Astrocyte of the hippocampus (primary cell): ENCODE results near the gene DDX19B.

Source experiments
- DNase-seq: peaks from one replicate; pipeline ENCODE4 v3.0.0; 2011; ENCODE audit warnings: low read depth, low spot score

Gene DDX19B

DNA sequence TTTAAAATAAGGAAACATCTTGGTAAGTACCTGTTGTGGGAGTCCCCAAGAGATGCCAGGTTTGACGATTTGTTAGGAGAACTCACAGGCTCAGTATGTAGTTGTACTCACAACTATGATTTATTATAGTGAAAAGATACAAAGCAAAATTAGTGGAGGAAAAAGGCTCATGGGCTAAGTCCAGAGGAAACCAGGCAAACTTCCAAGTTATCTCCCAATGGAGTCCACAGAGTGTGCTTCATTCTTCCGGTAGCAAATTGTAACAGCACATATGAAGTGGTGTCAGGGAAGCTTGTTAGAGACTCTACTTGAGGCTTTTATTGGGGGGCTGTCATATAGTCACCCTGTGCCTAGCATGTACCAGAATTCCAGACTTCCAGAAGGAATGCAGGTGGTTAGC is 50.0 kb downstream of the DDX19B start:
- no peak for DNase-seq

DNA sequence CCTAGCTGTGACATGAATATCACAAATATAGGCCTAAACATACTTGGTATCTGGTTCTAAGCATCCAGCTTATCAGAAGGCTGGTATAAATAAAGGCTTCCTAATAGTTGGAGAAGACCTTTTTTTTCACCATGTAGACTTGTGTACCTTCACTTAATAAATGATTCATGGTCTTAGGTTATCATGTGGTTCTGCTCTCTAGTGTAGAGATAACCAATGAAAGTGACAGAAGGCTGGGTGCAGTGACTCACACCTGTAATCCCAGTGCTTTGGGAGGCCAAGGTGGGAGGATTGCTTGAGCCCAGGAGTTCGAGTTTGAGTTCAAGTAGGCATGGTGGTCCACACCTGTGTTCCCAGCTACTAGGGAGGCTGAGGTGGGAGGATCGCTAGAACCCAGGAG is 50.8 kb downstream of the DDX19B start:
- DNase-seq = no peak

DNA sequence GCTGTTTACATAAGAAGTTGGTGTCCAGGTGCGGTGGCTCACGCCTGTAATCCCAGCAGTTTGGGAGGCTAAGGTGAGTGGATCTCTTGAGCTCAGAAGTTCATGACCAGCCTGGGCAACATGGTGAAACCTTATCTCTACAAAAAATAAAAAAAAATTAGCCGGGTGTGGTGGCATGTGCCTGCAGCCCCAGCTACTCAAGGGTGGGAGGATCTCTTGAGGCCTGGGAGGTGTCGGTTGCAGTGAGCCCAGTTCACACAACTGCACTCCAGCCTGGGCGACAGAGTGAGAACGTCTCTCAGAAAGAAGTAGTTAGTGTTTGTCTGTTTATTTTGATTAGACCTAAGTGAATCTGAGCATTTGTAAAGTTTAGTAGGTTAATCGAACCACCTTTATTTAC is 60.6 kb downstream of the DDX19B start:
- DNase-seq = no peak

DNA sequence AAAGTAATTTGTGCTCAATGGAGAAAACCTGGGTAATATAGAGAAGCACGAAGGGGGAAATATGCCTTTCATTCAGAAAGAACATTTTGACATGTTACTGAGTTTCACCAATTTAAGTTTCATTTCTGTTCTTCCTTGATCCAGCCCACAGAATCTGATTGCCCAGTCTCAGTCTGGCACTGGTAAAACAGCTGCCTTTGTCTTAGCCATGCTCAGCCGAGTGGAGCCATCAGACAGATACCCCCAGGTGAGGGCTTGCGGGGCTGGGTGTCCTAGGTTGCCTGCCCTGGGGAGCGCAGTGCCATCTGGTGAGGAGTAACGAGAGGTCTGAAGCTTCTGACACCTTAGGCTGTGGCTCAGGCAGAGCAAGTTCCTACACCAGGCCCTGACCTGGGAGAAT is 65.4 kb downstream of the DDX19B start:
- DNase-seq = no peak

DNA sequence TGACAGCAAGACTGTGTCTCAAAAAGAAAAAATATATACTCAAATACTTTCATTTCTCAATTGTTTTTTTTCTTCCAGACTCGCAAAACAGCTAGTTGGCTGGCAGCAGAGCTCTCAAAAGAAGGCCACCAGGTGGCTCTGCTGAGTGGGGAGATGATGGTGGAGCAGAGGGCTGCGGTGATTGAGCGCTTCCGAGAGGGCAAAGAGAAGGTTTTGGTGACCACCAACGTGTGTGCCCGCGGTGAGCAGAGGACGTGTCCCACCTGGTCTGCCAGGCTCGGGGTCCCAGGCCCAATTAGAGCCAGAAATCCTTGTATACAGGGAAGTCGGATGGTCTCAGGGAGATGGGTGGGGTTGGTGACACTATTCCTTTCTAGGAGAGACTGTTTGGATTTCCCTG is 71.2 kb downstream of the DDX19B start:
- peak; percentile 41 for DNase-seq

DNA sequence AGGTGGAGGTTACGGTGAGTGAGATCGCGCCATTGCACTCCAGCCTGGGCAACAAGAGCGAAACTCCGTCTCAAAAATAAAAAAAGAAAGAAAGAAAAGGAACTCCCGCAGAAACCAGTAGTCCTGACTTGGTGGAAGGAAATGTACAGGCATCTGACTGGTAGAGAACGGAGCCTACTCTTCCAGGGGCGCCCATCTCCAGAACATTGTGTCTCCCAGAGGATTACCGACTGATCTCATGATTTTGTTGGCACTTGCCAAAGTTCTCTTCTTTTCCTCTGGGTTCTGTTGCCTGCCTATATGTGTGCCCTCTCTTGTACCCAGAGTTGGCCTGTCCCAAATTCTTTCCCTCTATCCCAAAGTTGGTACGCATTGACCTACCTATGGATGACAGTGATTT is 71.9 kb downstream of the DDX19B start:
- DNase-seq = no peak

DNA sequence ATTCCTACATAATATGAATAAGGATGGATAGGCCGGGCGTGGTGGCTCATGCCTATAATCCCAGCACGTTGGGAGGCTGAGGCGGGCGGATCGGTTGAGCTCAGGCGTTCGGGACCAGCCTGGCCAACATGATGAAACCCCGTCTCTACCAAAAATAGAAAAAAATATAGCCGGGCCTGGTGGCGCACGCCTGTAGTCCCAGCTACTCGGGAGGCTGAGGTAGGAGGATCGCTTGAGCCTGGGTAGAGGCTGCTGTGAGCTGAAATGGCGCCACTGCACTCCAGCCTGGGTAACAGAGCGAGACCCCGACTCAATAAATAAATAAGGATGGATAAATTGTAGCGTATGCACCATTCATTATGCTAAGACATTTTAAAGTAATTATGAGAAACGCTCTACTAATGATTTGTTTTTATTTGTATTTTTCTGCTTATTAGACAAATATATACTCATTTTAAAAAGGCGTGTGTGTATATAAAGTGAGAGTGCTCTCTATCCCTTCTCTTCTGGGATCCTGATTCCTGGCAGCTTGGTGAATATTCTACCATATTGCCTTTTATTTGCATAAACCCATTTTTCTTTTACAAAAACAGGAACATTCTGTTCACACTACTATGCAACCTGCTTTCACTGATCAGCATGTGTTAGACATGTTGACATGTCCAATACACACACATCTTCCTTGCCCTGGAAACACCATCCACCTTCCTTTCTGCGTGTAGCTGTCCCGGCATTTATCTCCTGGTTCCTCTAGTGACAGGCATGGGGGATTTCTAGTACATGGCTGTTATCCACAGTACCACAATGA is 74.1 kb downstream of the DDX19B start:
- DNase-seq = no peak

DNA sequence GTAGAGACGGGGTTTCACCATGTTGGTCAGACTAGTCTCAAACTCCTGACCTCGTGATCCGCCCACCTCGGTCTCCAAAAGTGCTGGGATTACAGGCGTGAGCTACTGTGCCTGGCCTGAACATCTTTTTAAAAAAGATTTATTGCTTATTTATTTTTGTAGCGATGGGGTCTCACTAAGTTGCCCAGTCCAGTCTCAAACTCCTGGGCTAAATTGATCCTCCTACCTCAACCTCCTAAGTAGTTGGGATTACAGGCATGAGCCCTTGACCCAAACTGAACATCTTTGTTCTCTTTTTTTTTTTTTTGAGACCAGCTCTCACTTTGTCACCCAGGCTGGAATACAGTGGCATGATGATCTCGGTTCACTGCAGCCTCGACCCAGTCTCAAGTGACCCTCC is 75.2 kb downstream of the DDX19B start:
- DNase-seq = no peak

DNA sequence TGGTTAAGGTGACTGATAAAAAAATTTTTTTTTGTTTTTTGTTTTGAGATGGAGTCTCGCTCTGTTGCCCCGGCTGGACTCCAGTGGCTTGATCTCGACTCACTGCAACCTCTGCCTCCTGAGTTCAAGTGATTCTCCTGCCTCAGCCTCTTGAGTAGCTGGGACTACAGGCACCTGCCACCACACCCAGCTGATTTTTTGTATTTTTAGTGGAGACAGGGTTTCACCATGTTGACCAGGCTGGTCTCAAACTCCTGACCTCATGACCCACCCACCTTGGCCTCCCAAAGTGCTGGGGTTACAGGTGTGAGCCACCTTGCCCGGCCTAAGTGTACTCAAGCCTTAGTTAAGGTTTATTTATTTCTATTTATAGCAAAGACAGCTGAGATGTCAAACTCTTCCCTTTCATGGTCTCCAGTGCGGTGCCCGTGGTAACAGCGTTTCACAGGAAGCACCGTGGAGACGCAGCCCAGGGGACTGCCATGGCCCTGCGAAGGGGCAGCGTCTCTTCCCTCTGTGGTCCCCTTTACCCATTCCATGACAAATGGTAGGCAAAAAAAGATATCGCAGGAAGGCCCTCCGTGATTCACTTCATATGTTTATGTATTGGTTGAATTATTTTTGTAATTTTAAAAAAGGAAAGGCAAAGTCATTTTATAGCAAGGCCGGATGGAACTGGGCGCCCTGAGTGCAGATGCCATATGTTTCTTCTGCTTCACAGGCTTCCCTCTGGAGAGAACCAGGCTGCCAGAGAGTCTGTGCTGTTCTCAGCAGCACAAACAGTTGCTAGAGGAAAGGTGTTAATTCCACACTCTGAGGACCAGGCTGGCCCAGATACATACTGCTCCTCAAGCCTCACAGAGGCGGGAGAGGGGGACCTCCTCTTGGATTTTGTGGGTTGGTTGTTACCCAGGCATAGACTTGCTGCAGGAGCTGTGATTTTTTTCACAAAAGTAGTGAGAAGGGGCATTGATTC is 76.9 kb downstream of the DDX19B start:
- no peak for DNase-seq

DNA sequence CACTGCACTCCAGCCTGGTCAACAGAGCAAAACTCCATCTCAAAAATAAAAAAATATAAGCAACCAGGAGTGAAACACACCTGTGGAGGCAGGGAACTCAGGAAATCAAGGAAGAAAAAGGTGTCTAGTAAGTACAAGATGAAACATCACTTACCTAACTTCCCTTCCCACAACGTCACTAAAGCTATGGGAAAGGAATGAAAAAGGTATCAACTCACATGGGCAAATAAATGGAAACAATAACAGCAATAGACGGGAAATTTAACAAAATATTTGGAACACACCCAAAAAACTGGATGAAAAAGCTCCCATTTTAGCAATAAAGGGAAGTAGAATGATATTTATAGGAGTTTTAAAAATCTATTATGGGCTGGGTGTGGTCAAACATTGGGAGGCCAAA is 78.8 kb downstream of the DDX19B start:
- no peak for DNase-seq

DNA sequence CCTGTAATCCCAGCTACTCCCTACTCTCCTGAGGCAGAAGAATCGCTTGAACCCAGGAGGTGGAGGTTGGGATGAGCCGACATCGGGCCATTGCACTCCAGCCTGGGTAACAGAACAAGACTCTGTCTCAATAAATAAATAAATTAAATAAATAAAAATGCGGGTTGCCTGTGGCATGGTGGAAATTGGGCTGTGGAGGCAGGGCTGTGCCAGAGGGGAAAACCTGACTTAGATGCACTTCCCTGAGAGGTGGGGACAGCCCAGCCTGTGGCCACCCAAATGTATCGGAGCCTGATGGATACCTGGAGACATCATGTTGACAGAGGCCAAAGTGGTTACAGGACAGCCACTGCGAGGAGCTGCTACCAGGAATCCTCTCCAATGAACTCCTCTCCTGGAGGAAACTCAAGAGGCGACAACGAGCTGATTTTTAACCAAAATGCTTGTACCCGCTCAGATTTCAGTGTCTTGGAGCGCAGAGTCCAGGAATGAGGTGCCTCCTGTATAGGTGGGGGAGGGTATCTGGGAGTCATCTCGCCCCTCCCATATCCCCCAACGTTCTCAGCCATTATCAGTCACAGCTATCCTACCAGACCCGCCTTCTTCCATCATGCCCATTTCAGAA is 80.0 kb downstream of the DDX19B start:
- no peak for DNase-seq

DNA sequence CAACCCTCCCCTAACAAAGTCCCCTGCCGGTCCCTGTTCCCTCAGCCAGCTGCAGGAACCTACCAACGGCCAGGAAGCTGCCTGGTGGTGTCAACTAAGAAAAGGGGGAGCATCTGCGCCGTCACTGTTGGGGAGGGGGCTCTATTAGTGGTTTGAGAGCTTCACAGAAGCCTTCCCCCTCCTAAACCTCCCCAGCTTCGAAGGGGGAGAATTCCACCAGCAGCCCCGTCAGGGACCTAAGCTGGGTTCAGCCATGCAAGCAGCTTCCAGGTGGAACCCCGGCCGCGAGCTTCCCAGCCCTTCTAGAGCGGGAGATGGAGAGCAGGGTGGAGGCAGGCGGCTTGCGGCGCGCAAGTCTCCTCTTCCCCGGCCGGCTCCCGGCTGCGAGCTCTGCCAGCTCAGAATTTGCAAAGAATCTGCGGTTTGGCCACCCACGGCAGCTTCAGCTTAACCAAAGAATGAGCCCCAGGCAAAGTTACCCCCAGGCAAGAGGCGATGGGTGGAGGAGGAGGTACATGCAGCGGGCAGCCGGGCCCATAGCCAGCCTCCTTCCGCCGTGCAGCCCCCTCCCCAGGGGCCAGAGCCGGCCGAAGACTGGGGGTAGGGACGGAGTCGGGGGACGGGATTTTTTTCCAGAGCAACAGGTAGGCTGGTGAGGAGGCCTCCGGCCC is 81.4 kb downstream of the DDX19B start:
- peak; percentile 97 for DNase-seq

DNA sequence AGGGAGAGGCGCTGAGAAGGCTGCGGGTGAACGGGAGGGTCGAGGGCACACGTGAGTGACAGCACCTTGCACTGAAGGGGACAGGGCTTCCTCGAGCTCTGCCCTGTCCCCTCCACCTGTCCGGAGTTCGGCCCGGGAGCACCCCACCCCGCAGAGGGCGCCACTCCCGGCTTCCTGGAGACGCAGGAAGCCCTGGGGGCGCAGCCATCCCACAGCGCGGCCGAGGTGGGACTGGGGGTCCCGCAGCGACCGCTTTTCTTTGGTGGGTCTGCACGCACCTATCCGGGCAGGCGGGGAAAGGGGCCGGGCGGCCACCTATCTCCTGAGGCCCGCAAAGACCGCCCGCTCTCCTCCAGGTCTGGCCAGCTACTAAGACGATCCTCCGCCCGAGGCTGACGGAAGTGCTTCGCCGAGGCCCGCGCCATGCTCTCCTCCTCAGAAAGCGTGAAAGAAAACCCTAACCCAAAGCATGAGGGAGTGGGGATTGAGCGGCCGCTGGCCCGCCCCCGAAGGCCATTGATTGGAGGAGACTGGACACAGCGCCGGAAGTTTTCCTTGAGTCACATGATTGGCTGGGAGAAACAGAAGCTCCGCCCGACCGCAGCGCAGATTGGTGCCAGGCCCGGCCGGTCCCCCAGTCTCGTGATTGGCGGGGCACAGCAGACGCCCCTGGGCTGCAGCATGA is 82.1 kb downstream of the DDX19B start:
- DNase-seq = peak; percentile 99

DNA sequence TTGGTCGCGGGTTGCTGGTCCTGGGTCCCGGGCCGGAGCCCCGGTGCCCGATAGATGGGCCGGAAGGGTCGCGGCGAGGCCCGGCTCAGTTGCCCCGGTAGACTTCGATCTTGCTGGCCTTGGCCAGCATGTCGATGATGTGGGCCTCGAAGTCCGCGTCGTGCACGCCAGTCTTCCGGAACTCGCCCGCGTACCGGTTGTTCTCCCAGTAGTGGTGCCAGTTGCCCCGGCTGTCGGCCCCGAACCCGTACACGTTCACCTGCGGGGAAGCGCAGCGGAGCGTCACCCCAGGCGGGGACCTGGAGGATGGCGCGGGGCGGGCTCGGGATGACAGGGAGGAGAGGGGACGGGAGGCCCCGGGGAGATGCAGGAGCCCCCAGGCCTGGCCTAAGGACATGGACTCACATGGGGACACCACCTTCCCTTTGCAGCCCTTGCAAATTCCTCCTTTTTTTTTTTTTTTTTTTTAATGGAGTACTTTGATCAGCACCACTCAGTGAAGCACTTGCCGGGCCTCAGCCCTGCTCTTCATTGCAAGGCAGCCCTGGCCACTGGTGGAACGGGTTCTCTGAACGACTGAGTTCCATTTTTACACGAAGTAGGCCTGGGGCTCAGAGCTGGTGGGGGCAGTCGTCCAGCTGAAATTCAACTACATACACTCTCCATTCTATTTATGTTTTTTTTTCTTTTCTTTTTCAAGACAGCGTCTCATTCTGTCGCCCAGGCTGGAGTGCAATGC is 82.8 kb downstream of the DDX19B start:
- no peak for DNase-seq

DNA sequence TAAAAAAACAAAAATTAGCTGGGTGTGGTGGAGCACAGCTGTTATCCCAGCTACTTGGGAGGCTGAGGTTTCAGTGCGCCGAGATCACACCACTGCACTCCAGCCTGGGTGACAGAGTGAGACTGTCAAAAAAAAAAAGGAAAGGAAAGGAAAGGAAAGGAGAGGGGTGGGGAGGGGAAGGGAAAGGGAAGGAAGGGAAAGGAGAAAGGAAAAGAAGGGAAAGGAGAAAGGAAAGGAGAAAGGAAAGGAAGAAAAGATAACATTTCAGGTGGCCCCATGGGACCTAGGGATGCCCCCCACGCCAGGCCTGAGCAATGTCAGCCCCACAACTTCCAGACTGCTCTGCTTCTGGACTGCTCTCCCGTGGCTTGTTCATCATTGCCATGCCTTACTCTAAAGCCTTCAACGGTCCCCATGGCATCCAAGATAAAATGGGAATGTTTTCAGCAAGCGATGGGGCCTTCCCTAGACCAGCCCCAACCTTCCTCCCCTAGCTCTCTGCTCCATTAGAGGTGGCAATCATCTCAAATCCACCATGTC is 84.5 kb downstream of the DDX19B start:
- no peak for DNase-seq
